ENCODE results near the gene MFRP.

Gene MFRP

DNA sequence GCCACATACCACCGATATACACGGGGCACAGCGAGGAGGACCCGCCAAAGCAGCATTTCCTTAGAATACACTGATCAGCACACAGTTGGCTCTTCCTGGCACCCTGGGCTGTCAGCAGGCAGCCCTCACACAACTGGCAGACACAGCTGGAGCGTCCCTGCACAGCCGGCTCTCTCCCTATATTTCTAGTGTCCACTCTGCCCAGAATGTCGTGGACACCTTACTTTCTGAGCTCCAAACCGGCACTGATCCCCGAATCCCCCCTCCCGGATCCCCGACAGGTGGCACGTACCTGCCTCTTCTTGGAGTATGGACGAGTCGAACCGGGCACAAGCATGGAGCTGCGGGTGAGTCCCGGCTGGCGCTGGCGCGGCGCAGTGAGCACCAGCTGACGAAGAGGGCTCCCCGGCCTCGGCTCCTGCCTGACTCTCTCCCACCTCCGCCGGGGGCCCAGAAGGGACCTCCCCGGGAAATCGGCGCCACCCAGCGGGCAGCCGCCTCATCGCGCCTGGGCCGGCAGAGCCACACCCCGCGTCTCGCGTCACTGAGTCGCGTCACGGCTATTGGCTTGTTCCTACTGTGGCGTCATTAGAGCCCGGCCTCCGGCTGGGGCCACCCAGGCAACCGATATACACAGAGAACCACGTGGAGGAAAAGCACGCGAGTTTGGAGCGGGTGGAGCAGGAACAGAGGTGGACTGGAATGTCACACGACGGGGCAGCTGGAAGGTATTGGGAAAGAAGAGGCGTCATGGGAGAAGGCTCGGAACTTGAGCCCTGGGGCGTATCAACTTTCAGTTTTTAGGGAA lies 34.9 kb upstream of the MFRP start, which contains the start of gene USP2:
Gene USP2 (minus strand): TSS at position 510 of the 808 bp plus-strand sequence. CDS start 8,210 bp downstream, outside the sequence.
- peak within 1 kb of the TSS; percentile 48 for H3K4me3 ChIP-seq (ENCODE audit: low read depth, low read length)
- peak; percentile 95 for DNase-seq (ENCODE audit: low read depth)
- TF ChIP-seq CTCF (conservative IDR thresholded peaks at IDR 0.05; ENCODE audit: low read depth, low read length) = peak; percentile 75

GRCh38 chr11:119380827-119381180 lies 34.3 kb upstream of the MFRP start:
- DNase-seq (ENCODE audit: low read depth) = no peak
- no peak overlapping the region for H3K4me3 ChIP-seq (ENCODE audit: low read depth, low read length)
- no peak for TF ChIP-seq CTCF (conservative IDR thresholded peaks at IDR 0.05; ENCODE audit: low read depth, low read length)

- no peak for TF ChIP-seq CTCF (conservative IDR thresholded peaks at IDR 0.05; ENCODE audit: low read depth, low read length)
- H3K4me3 ChIP-seq (ENCODE audit: low read depth, low read length) = no peak overlapping the region
- DNase-seq (ENCODE audit: low read depth) = no peak
These were observed 33.8 kb upstream of the MFRP start for GRCh38 chr11:119380160-119380826.

GRCh38 chr11:119378851-119379465 lies 32.5 kb upstream of the MFRP start:
- DNase-seq (ENCODE audit: low read depth) = no peak
- no peak for TF ChIP-seq CTCF (conservative IDR thresholded peaks at IDR 0.05; ENCODE audit: low read depth, low read length)
- no peak overlapping the region for H3K4me3 ChIP-seq (ENCODE audit: low read depth, low read length)

DNA sequence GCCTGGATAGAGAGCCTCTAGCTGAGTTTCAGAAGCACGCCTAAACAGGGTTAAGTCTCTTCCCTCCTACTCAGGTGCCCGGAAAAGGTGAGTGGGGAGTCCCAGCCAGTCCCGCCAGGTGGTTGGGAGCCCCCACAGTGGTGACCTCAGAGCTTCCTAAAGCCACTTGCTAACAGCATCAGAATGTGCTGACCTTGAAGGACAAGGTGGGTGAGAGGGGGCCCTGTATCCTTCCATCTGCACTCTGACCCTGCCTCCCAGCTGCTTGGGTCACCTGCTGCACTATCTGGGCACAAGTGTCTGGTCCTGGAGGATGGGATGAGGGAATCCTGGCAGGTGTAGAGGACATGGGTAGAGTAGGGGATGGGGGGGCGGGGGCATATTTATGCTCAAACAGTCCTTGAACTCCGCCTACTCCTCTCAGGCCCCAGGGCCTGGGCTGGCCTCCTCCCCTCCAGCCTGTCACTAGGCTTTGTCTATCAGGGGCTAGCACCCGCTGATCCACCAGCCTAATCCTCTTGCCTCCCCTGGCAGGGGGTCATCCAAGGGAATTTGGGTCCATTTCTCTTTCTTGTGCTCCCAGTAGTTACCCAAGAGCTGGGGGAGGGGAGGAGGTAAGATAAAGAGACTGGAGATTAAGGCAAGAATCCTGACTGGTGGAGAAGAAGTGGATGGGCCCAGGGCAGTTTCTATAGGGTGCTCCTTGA lies 31.6 kb upstream of the MFRP start:
- no peak for DNase-seq (ENCODE audit: low read depth)
- no peak for TF ChIP-seq CTCF (conservative IDR thresholded peaks at IDR 0.05; ENCODE audit: low read depth, low read length)
- no peak overlapping the region for H3K4me3 ChIP-seq (ENCODE audit: low read depth, low read length)

- no peak overlapping the region for H3K4me3 ChIP-seq (ENCODE audit: low read depth, low read length)
- TF ChIP-seq CTCF (conservative IDR thresholded peaks at IDR 0.05; ENCODE audit: low read depth, low read length) = no peak
- no peak for DNase-seq (ENCODE audit: low read depth)
These were observed 30.8 kb upstream of the MFRP start for GRCh38 chr11:119377112-119377901.
